ENCODE data around the gene TBRG1. TPM values are rescaled to one million over a fixed set of nuclear protein-coding genes. Genes with fewer than 3 reads are reported as not detected.
A peak's percentile ranks its signal among the peaks of the same experiment; 100 is the strongest.

TBRG1 gene
- total RNA-seq, 1 donor from 2014 or later: 54.6 TPM

GRCh38 chr11:124582565-124582964 lies 40.1 kb upstream of the TBRG1 start:
- POLR2A ChIA-PET: no interaction called here
- no peak for TF ChIP-seq CTCF (IDR thresholded peaks at IDR 0.05)
- Mint-ChIP-seq H3K36me3 (ENCODE audit: low read depth) (no peaks in the 10 kb centered on the region), H3K4me1 (no peaks in the 10 kb centered on the region), H3K4me3 (no peak overlapping the region), H3K9me3 (no peaks in the 10 kb centered on the region), H3K27me3 (peaks cover 15% of the 10 kb centered on the region), H3K27ac (no peak overlapping the region)
- intact Hi-C loops (cut with micrococcal nuclease): loop anchor here (10.0 kb wide), 1 partner anchor 938 kb away; no protein-coding TSS in a partner anchor
- DNase-seq (no peak), ATAC-seq (ENCODE audit: low read depth) (no peak)
- CTCF ChIA-PET: interaction anchor here (5.5 kb wide), 1 partner anchor 512 kb away, joined by 49 read pairs; no protein-coding TSS in a partner anchor

- no peaks in the 10 kb centered on the region for H3K9me3 Mint-ChIP-seq
- no peak for ATAC-seq (ENCODE audit: low read depth)
- CTCF ChIA-PET: interaction anchor here (2.6 to 5.5 kb wide), 2 partner anchors 182 to 514 kb away, joined by 8 to 49 read pairs; no protein-coding TSS in a partner anchor
- no peak overlapping the region for H3K27ac Mint-ChIP-seq
- POLR2A ChIA-PET: no interaction called here
- no peak overlapping the region for H3K4me3 Mint-ChIP-seq
- H3K36me3 Mint-ChIP-seq (ENCODE audit: low read depth): no peaks in the 10 kb centered on the region
- TF ChIP-seq CTCF (IDR thresholded peaks at IDR 0.05): no peak
- H3K27me3 Mint-ChIP-seq: peaks cover 17% of the 10 kb centered on the region
- no peak for DNase-seq
- no peaks in the 10 kb centered on the region for H3K4me1 Mint-ChIP-seq
- intact Hi-C loops (cut with micrococcal nuclease): loop anchor here (10.0 kb wide), 1 partner anchor 939 kb away; no protein-coding TSS in a partner anchor
Measured at GRCh38 chr11:124583781-124584180, 38.9 kb upstream of the TBRG1 start.

- H3K4me3 Mint-ChIP-seq: no peak overlapping the region
- DNase-seq: no peak
- H3K36me3 Mint-ChIP-seq (ENCODE audit: low read depth): no peaks in the 10 kb centered on the region
- TF ChIP-seq CTCF (IDR thresholded peaks at IDR 0.05): no peak
- H3K27ac Mint-ChIP-seq: no peak overlapping the region
- no peaks in the 10 kb centered on the region for H3K4me1 Mint-ChIP-seq
- H3K27me3 Mint-ChIP-seq: peaks cover 17% of the 10 kb centered on the region
- H3K9me3 Mint-ChIP-seq: no peaks in the 10 kb centered on the region
- ATAC-seq (ENCODE audit: low read depth): no peak
- CTCF ChIA-PET: interaction anchor here (1.4 to 5.5 kb wide), 5 partner anchors 9 to 515 kb away, joined by 4 to 49 read pairs (median 7); no protein-coding TSS in a partner anchor
- intact Hi-C loops (cut with micrococcal nuclease): loop anchor here (10.0 kb wide), 1 partner anchor 940 kb away; no protein-coding TSS in a partner anchor
- POLR2A ChIA-PET: no interaction called here
Measured at GRCh38 chr11:124584681-124585372, 37.8 kb upstream of the TBRG1 start.

- ATAC-seq (ENCODE audit: low read depth): no peak
- TF ChIP-seq CTCF (IDR thresholded peaks at IDR 0.05): no peak
- CTCF ChIA-PET: interaction anchor here (1.4 to 5.5 kb wide), 4 partner anchors 170 to 516 kb away, joined by 5 to 49 read pairs (median 8); no protein-coding TSS in a partner anchor
Measured at GRCh38 chr11:124586238-124586860, 36.3 kb upstream of the TBRG1 start.

GRCh38 chr11:124591430-124591829 lies 31.2 kb upstream of the TBRG1 start:
- ATAC-seq (ENCODE audit: low read depth) (no peak), DNase-seq (no peak)
- no peaks in the 10 kb centered on the region for H3K36me3 Mint-ChIP-seq (ENCODE audit: low read depth)
- no peak overlapping the region for H3K4me3 Mint-ChIP-seq
- TF ChIP-seq CTCF (IDR thresholded peaks at IDR 0.05): no peak
- H3K4me1 Mint-ChIP-seq: no peaks in the 10 kb centered on the region
- no peak overlapping the region for H3K27ac Mint-ChIP-seq
- H3K27me3 Mint-ChIP-seq: peaks cover 8% of the 10 kb centered on the region
- intact Hi-C loops (cut with micrococcal nuclease): no loop called here
- no peaks in the 10 kb centered on the region for H3K9me3 Mint-ChIP-seq
- ChIA-PET CTCF (no interaction called here), POLR2A (no interaction called here)

More at GRCh38 chr11:124586238-124586860, 36.3 kb upstream of the TBRG1 start:
- intact Hi-C loops (cut with micrococcal nuclease): loop anchor here (1.0 to 10.0 kb wide), 5 partner anchors 171 to 942 kb away; no protein-coding TSS in a partner anchor
- POLR2A ChIA-PET: no interaction called here
- Mint-ChIP-seq H3K27ac (no peak overlapping the region), H3K9me3 (no peaks in the 10 kb centered on the region), H3K4me1 (no peaks in the 10 kb centered on the region), H3K4me3 (no peak overlapping the region), H3K36me3 (ENCODE audit: low read depth) (no peaks in the 10 kb centered on the region), H3K27me3 (peaks cover 12% of the 10 kb centered on the region)
- peak; percentile 20 for DNase-seq
